Activated T-helper 2 cell treated with anti-CD3 and anti-CD28 coated beads, Interferon-gamma antibody, Interleukin-2, Interleukin-4, amounts not matched to agents 10 μg/mL and 5 μg/mL and 100 μg/mL, durations not matched to agents 14 hours and 24 hours and 36 hours (primary cell): ENCODE measurements around the gene ZNF830. TPM values are rescaled to one million over a fixed set of nuclear protein-coding genes. Genes with fewer than 3 reads are reported as not detected.
A peak's percentile ranks its signal among the peaks of the same experiment; 100 is the strongest.
"Not testable (repeated sequence)": the region's sequence is repeated elsewhere in the genome, so short reads cannot be mapped to it uniquely, and the experiment has no call there.

Source experiments
- DNase-seq: peaks from one replicate; pipeline ENCODE4 v3.0.0; 2021; ENCODE audit warnings: low spot score
- H3K27ac Mint-ChIP-seq: one replicate; pipeline ENCODE4 v1.8.0; 2021; ENCODE audit warnings: mixed read lengths
- H3K27me3 Mint-ChIP-seq: one replicate; pipeline ENCODE4 v1.8.0; 2021; ENCODE audit warnings: low read depth, mixed read lengths
- H3K36me3 Mint-ChIP-seq: one replicate; pipeline ENCODE4 v1.8.0; 2021; ENCODE audit warnings: low read depth, mixed read lengths
- H3K4me1 Mint-ChIP-seq: one replicate; pipeline ENCODE4 v1.8.0; 2021; ENCODE audit warnings: low read depth, mixed read lengths
- H3K4me3 Mint-ChIP-seq: one replicate; pipeline ENCODE4 v1.8.0; 2021; ENCODE audit warnings: low read depth, mild to moderate bottlenecking, moderate library complexity, mixed read lengths
- H3K9me3 Mint-ChIP-seq: one replicate; pipeline ENCODE4 v1.8.0; 2021; ENCODE audit warnings: mixed read lengths
- intact Hi-C: fragments of 100-400 bp; cut with micrococcal nuclease; formaldehyde crosslinking; loops from one replicate; pipeline ENCODE4 v1.15.1; 2023
- total RNA-seq: library from RNA; stranded (reverse); gene quantifications from 2 replicates; pipeline ENCODE4 v1.2.3, GENCODE V29; 2022

Gene ZNF830, protein sequence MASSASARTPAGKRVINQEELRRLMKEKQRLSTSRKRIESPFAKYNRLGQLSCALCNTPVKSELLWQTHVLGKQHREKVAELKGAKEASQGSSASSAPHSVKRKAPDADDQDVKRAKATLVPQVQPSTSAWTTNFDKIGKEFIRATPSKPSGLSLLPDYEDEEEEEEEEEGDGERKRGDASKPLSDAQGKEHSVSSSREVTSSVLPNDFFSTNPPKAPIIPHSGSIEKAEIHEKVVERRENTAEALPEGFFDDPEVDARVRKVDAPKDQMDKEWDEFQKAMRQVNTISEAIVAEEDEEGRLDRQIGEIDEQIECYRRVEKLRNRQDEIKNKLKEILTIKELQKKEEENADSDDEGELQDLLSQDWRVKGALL
- total RNA-seq, result 23.8 and 24.9 TPM in 2 replicates

GRCh38 chr17:34961093-34961911, at the start of gene ZNF830, which contains the start of gene CCT6B:
ZNF830 (plus strand) TSS chr17:34961540; CDS start chr17:34961567, 27 bp downstream.
CCT6B (minus strand) TSS chr17:34961460; CDS start chr17:34961393, 67 bp downstream.
- intact Hi-C loops, result loop anchor here (1.0 kb wide), 1 partner anchor 20 kb away; no protein-coding TSS in a partner anchor
- Mint-ChIP-seq H3K4me1 (peaks cover 18% of the 10 kb centered on the region), H3K4me3 (peak within 1 kb of the TSS; percentile 100), H3K27me3 (peaks cover 3% of the 10 kb centered on the region), H3K36me3 (peaks cover 26% of the 10 kb centered on the region), H3K27ac (peak within 1 kb of the TSS; percentile 100), H3K9me3 (no peaks in the 10 kb centered on the region)
- peak; percentile 89 for DNase-seq

DNA sequence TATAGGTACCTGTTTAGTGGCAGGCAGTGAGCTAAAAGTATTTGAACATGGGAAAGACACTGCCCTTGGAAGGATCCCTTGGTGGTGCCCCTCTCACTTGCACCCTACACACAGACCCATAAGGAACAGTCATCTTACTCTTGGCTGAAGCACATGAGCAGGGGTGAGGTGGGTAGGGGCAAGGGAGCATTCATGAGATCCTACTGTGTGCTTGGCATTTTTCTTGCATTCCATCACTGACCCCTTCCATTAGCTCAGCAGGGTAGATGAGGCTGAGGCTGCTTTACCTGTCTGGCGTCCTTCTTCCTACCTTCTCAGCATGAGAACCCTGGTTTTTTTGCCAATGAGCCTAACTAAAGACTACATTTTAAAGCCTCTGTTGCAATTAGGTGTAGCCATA, 48.3 kb upstream of the ZNF830 start:
- intact Hi-C loops, result no loop called here
- no peak for DNase-seq
- H3K27me3 Mint-ChIP-seq, result peaks cover 6% of the 10 kb centered on the region
- no peaks in the 10 kb centered on the region for H3K9me3 Mint-ChIP-seq
- no peak overlapping the region for H3K4me3 Mint-ChIP-seq
- H3K4me1 Mint-ChIP-seq, result no peaks in the 10 kb centered on the region
- H3K27ac Mint-ChIP-seq, result no peak overlapping the region
- H3K36me3 Mint-ChIP-seq, result no peaks in the 10 kb centered on the region

GRCh38 chr17:34916120-34916519, 45.2 kb upstream of the ZNF830 start:
- Mint-ChIP-seq H3K4me1 (no peaks in the 10 kb centered on the region), H3K27me3 (peaks cover 11% of the 10 kb centered on the region), H3K9me3 (no peaks in the 10 kb centered on the region), H3K4me3 (no peak overlapping the region), H3K27ac (no peak overlapping the region), H3K36me3 (no peaks in the 10 kb centered on the region)
- DNase-seq, result no peak
- intact Hi-C loops, result no loop called here

DNA sequence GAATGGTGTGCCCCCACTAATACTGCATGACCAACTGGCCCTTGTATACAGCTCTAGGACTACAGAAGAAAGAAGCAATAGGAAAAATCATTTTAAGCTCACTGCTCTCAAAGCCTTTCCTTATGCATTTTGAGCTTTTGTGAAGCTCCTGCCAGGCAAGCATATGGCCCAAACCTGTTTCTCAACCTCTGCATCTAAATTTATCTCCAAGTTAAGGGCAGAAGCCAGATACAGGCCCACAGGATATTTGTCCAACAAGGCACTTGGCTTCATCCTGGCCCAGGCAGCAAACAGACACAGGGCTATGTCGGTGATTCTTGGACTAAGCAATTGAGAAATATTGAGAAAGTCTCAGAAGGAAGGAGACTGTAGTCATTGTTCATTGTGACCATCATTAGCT, 44.0 kb upstream of the ZNF830 start:
- DNase-seq, result no peak
- H3K9me3 Mint-ChIP-seq, result no peaks in the 10 kb centered on the region
- H3K27ac Mint-ChIP-seq, result no peak overlapping the region
- no peaks in the 10 kb centered on the region for H3K36me3 Mint-ChIP-seq
- no peak overlapping the region for H3K4me3 Mint-ChIP-seq
- peaks cover 14% of the 10 kb centered on the region for H3K27me3 Mint-ChIP-seq
- H3K4me1 Mint-ChIP-seq, result no peaks in the 10 kb centered on the region
- intact Hi-C loops, result no loop called here

- Mint-ChIP-seq H3K27ac (no peak overlapping the region), H3K4me1 (no peaks in the 10 kb centered on the region), H3K4me3 (no peak overlapping the region), H3K27me3 (peaks cover 14% of the 10 kb centered on the region), H3K36me3 (no peaks in the 10 kb centered on the region), H3K9me3 (no peaks in the 10 kb centered on the region)
- intact Hi-C loops, result no loop called here
- no peak for DNase-seq
Observed at GRCh38 chr17:34920676-34921075, 40.7 kb upstream of the ZNF830 start.

- Mint-ChIP-seq H3K4me1 (no peaks in the 10 kb centered on the region), H3K9me3 (no peaks in the 10 kb centered on the region), H3K36me3 (no peaks in the 10 kb centered on the region), H3K4me3 (no peak overlapping the region), H3K27me3 (peaks cover 12% of the 10 kb centered on the region), H3K27ac (no peak overlapping the region)
- intact Hi-C loops, result no loop called here
- DNase-seq, result no peak
Observed at GRCh38 chr17:34926661-34927060, 34.7 kb upstream of the ZNF830 start.

DNA sequence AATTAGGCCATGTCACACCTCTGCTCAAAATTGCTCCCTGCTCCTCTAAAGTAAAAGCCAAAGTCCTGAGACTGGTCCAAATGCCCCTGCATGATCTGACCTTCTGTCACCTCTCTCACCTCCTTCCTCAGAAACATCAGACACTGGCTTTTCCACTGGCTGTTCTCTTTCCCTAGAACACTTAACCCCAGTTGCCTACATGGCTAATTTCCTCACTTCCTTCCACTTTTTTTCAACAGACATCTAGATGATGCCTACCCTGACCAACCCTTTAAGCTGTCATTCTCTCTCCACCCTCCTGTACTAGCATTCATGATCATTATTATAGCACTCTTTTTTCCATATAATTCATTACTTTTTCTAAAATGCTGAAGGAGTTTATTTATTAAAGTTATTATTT, 31.1 kb upstream of the ZNF830 start:
- no peak overlapping the region for H3K27ac Mint-ChIP-seq
- H3K9me3 Mint-ChIP-seq, result no peaks in the 10 kb centered on the region
- H3K4me3 Mint-ChIP-seq, result no peak overlapping the region
- no peaks in the 10 kb centered on the region for H3K36me3 Mint-ChIP-seq
- DNase-seq, result no peak
- peaks cover 21% of the 10 kb centered on the region for H3K27me3 Mint-ChIP-seq
- H3K4me1 Mint-ChIP-seq, result peaks cover 2% of the 10 kb centered on the region
- intact Hi-C loops, result no loop called here

- H3K36me3 Mint-ChIP-seq, intact Hi-C loops, H3K4me1 Mint-ChIP-seq, DNase-seq, H3K4me3 Mint-ChIP-seq, H3K27ac Mint-ChIP-seq, H3K9me3 Mint-ChIP-seq: not testable (repeated sequence)
- peaks cover 22% of the 10 kb centered on the region for H3K27me3 Mint-ChIP-seq
Observed at GRCh38 chr17:34950780-34951179, 10.6 kb upstream of the ZNF830 start.

DNA sequence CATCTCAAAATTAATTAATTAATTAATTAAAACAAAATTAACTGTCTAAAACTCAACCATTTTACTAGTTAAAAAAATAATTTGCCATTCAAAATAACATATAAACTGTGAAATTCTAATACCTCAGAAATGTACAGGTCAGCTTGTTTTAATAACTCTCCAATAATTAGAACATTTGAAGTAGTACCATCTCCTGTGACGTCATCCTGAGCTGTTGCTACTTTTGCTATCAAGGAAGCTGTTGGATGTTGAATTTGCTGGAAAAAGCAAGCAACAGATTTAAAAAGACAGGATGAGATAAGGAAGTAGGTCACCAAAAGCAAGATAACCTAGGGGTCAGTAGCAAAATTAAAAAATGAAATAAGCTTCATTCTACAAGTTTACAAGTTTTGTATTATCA, 2.9 kb upstream of the ZNF830 start:
- H3K27ac Mint-ChIP-seq, result no peak overlapping the region
- DNase-seq, result no peak
- peaks cover 12% of the 10 kb centered on the region for H3K36me3 Mint-ChIP-seq
- H3K4me1 Mint-ChIP-seq, result peaks cover 11% of the 10 kb centered on the region
- H3K27me3 Mint-ChIP-seq, result peaks cover 3% of the 10 kb centered on the region
- intact Hi-C loops, result no loop called here
- H3K4me3 Mint-ChIP-seq, result no peak overlapping the region
- H3K9me3 Mint-ChIP-seq, result no peaks in the 10 kb centered on the region

GRCh38 chr17:34974179-34974578, 12.8 kb downstream of the ZNF830 start:
- Mint-ChIP-seq H3K27ac (peak overlapping the region; percentile 82), H3K4me3 (no peak overlapping the region), H3K9me3 (no peaks in the 10 kb centered on the region), H3K4me1 (peaks cover 31% of the 10 kb centered on the region), H3K27me3 (no peaks in the 10 kb centered on the region), H3K36me3 (peaks cover 3% of the 10 kb centered on the region)
- no peak for DNase-seq
- intact Hi-C loops, result loop anchor here (2.0 kb wide), 1 partner anchor 73 kb away; no protein-coding TSS in a partner anchor

GRCh38 chr17:34974794-34975785, 13.8 kb downstream of the ZNF830 start:
- peaks cover 39% of the 10 kb centered on the region for H3K4me1 Mint-ChIP-seq
- peak overlapping the region; percentile 20 for H3K4me3 Mint-ChIP-seq
- no peaks in the 10 kb centered on the region for H3K36me3 Mint-ChIP-seq
- DNase-seq, result peak; percentile 28
- peak overlapping the region; percentile 82 for H3K27ac Mint-ChIP-seq
- H3K9me3 Mint-ChIP-seq, result no peaks in the 10 kb centered on the region
- intact Hi-C loops, result loop anchor here (2.0 kb wide), 1 partner anchor 72 kb away; no protein-coding TSS in a partner anchor
- H3K27me3 Mint-ChIP-seq, result no peaks in the 10 kb centered on the region

GRCh38 chr17:34979153-34979552, 17.8 kb downstream of the ZNF830 start:
- peaks cover 17% of the 10 kb centered on the region for H3K36me3 Mint-ChIP-seq
- peak overlapping the region; percentile 93 for H3K4me3 Mint-ChIP-seq
- intact Hi-C loops, result no loop called here
- no peaks in the 10 kb centered on the region for H3K9me3 Mint-ChIP-seq
- no peaks in the 10 kb centered on the region for H3K27me3 Mint-ChIP-seq
- no peak overlapping the region for H3K27ac Mint-ChIP-seq
- no peak for DNase-seq
- peaks cover 52% of the 10 kb centered on the region for H3K4me1 Mint-ChIP-seq
